Esophagus muscularis mucosa (tissue), 2 donors: ENCODE measurements around the gene JMJD1C.

Experiments used
- POLR2A ChIP-seq: fragments of 450-650 bp; IDR thresholded peaks from one replicate; pipeline ENCODE4 v1.6.1; 2017; ENCODE audit warnings: antibody characterized with exemption, moderate library complexity, mild to moderate bottlenecking, low read depth
- POLR2AphosphoS5 ChIP-seq, 2 donors: sonication (generic); formaldehyde crosslinking; IDR thresholded peaks; one replicate each; pipeline ENCODE4 v1.6.1; 2017; ENCODE audit warnings: antibody characterized with exemption in 2 of 2

GRCh38 chr10:63265683-63266235 is 200.0 kb downstream of the JMJD1C start:
- TF ChIP-seq POLR2A, result no peak
- no peak for TF ChIP-seq POLR2AphosphoS5 (IDR thresholded peaks at IDR 0.05)
